ENCODE results near the gene MORC1.
A peak's percentile ranks its signal among the peaks of the same experiment; 100 is the strongest.

The MORC1 gene

GRCh38 chr3:109026821-109027220 lies 91.1 kb downstream of the MORC1 start:
- DNase-seq: no peak

GRCh38 chr3:109025896-109026295 lies 92.0 kb downstream of the MORC1 start:
- no peak for DNase-seq

- peak; percentile 18 for DNase-seq
Observed at GRCh38 chr3:109023656-109024254, 94.2 kb downstream of the MORC1 start.

- no peak for DNase-seq
Observed at GRCh38 chr3:109023167-109023566, 94.8 kb downstream of the MORC1 start.

- DNase-seq: no peak
Observed at GRCh38 chr3:109021556-109021955, 96.4 kb downstream of the MORC1 start.

GRCh38 chr3:109018828-109019227 lies 99.1 kb downstream of the MORC1 start:
- no peak for DNase-seq

GRCh38 chr3:109005443-109005842 lies 112.5 kb downstream of the MORC1 start:
- DNase-seq: no peak

- no peak for DNase-seq
Observed at GRCh38 chr3:108998436-108998835, 119.5 kb downstream of the MORC1 start.

- DNase-seq: no peak
Observed at GRCh38 chr3:108985844-108986243, 132.1 kb downstream of the MORC1 start.

- DNase-seq: no peak
Observed at GRCh38 chr3:108983051-108983450, 134.9 kb downstream of the MORC1 start.

GRCh38 chr3:108976058-108976457 lies 141.9 kb downstream of the MORC1 start:
- no peak for DNase-seq

GRCh38 chr3:108973019-108973418 lies 144.9 kb downstream of the MORC1 start:
- no peak for DNase-seq

GRCh38 chr3:108972482-108972881 lies 145.5 kb downstream of the MORC1 start:
- DNase-seq: no peak

GRCh38 chr3:108970561-108970960 lies 147.4 kb downstream of the MORC1 start:
- no peak for DNase-seq

GRCh38 chr3:108966773-108967172 lies 151.2 kb downstream of the MORC1 start:
- DNase-seq: no peak

- DNase-seq: no peak
Observed at GRCh38 chr3:108959017-108959416, 158.9 kb downstream of the MORC1 start.

- DNase-seq: no peak
Observed at GRCh38 chr3:108953700-108954099, 164.2 kb downstream of the MORC1 start, which contains the start of gene GUCA1C. GUCA1C (minus strand) TSS chr3:108953879; CDS start chr3:108953762, 117 bp downstream.

- no peak for DNase-seq
Observed at GRCh38 chr3:108953210-108953609, 164.7 kb downstream of the MORC1 start.

GRCh38 chr3:108951820-108952501 lies 166.0 kb downstream of the MORC1 start:
- DNase-seq: no peak

GRCh38 chr3:108947855-108948254 lies 170.1 kb downstream of the MORC1 start:
- no peak for DNase-seq

GRCh38 chr3:108946292-108947285 lies 171.3 kb downstream of the MORC1 start:
- no peak for DNase-seq

- DNase-seq: no peak
Observed at GRCh38 chr3:108940568-108941263, 177.2 kb downstream of the MORC1 start.

- no peak for DNase-seq
Observed at GRCh38 chr3:108940166-108940565, 177.8 kb downstream of the MORC1 start.

All from stimulated activated CD4-positive, alpha-beta T cell treated with anti-CD3 and anti-CD28 coated beads, Interleukin-4, amount 100 ng/mL, for 1 hour (primary cell).